ENCODE results near the gene CCDC8.

CCDC8 gene

GRCh38 chr19:46374536-46375475 lies 38.6 kb downstream of the CCDC8 start:
- Histone ChIP-seq H3K36me3 (ENCODE audit: insufficient read depth, low read length) (peaks cover 37% of the 10 kb centered on the region), H3K4me2 (ENCODE audit: low read length) (no peak overlapping the region), H3K9ac (ENCODE audit: low read depth, low read length) (no peak overlapping the region), H3K4me3 (ENCODE audit: low read length) (no peak overlapping the region), H3K27me3 (ENCODE audit: control insufficient read depth, insufficient read depth, low read length) (no peaks in the 10 kb centered on the region), H3K9me3 (replicated peaks; ENCODE audit: low read length) (no peaks in the 10 kb centered on the region), H3K4me1 (ENCODE audit: control insufficient read depth, insufficient read depth, low read length) (peaks cover 47% of the 10 kb centered on the region)

DNA sequence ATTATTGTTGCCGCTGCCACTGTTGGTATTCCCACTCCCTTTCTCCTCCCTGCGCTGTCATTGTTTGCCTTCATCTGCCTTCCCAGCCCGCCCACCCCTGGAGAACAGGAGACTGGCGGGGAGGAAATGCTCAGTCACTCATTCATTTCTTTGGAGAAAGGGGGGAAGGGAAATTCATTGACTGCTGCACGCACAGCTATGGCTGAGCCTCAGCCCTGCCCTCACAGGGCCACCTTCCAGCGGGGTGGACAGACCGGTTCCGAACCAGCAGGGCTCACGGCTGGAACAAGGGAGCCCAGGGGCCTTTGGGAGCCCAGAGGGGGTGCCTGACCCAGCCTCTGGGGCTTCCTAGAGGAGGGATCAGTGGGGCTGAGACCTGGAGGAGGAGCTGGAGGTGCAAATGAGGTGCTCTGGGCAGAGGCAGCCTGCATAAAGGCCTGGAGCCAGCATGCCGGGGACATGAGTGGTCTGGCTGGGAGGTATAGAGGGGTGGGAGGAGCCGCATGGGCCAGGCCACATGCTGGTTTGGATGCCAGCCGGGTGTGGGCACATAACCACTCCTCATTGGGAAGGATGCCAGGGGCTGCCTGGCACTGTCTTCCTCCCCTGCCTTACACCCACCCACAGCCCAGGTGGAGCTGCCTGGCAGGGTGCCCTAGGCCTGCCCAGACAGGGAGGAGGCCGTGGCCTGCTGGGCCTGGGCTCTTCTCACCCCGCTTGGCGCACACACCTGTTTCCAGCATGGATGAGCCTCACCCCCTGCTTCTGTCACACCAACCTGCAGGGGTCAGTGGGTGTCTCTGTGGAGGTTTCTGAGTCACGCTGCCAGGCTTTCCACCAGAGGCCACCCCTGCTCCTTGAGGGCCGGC lies 39.6 kb downstream of the CCDC8 start:
- H3K4me1 ChIP-seq (ENCODE audit: control insufficient read depth, insufficient read depth, low read length): peaks cover 45% of the 10 kb centered on the region
- H3K9ac ChIP-seq (ENCODE audit: low read depth, low read length): peak overlapping the region; percentile 25
- H3K36me3 ChIP-seq (ENCODE audit: insufficient read depth, low read length): peaks cover 29% of the 10 kb centered on the region
- no peaks in the 10 kb centered on the region for H3K9me3 ChIP-seq (replicated peaks; ENCODE audit: low read length)
- no peaks in the 10 kb centered on the region for H3K27me3 ChIP-seq (ENCODE audit: control insufficient read depth, insufficient read depth, low read length)
- no peak overlapping the region for H3K4me3 ChIP-seq (ENCODE audit: low read length)
- H3K4me2 ChIP-seq (ENCODE audit: low read length): peak overlapping the region; percentile 71

DNA sequence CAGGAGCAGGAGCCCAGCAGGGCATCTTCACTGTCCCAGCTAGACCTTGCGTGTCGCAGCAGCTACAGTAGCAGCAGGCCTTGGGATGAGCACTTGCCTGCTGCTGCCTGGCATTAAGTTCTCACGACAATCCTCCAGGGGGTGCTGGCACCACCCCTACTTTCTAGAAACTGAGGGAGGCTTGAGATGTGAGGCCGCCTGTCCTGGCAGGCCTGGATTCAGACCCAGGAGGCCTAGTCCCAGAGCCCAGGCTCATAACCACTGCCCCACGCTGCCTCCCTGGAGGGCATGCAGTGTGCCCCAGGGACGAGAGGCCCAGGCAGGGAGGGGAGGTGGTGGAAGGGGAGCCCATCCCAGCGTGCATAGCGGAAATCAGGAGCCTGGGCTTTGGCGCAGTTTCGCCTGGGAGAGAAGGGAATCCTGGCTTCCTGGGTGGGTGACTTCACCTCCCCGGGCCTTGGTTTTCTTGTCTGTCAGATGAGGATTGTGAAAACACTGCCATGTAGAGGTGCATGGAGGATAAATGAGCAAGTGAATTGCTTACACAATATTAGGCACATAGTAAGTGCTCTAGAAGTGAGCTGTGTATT lies 40.4 kb downstream of the CCDC8 start:
- Histone ChIP-seq H3K9ac (ENCODE audit: low read depth, low read length) (peak overlapping the region; percentile 34), H3K4me3 (ENCODE audit: low read length) (no peak overlapping the region), H3K4me2 (ENCODE audit: low read length) (peak overlapping the region; percentile 49), H3K4me1 (ENCODE audit: control insufficient read depth, insufficient read depth, low read length) (peaks cover 39% of the 10 kb centered on the region), H3K9me3 (replicated peaks; ENCODE audit: low read length) (no peaks in the 10 kb centered on the region), H3K27me3 (ENCODE audit: control insufficient read depth, insufficient read depth, low read length) (no peaks in the 10 kb centered on the region), H3K36me3 (ENCODE audit: insufficient read depth, low read length) (peaks cover 32% of the 10 kb centered on the region)

GRCh38 chr19:46371371-46371901 lies 41.9 kb downstream of the CCDC8 start:
- Histone ChIP-seq H3K4me2 (ENCODE audit: low read length) (no peak overlapping the region), H3K36me3 (ENCODE audit: insufficient read depth, low read length) (peaks cover 36% of the 10 kb centered on the region), H3K9ac (ENCODE audit: low read depth, low read length) (no peak overlapping the region), H3K9me3 (replicated peaks; ENCODE audit: low read length) (no peaks in the 10 kb centered on the region), H3K4me1 (ENCODE audit: control insufficient read depth, insufficient read depth, low read length) (peaks cover 32% of the 10 kb centered on the region), H3K4me3 (ENCODE audit: low read length) (no peak overlapping the region), H3K27me3 (ENCODE audit: control insufficient read depth, insufficient read depth, low read length) (no peaks in the 10 kb centered on the region)

- no peak overlapping the region for H3K9ac ChIP-seq (ENCODE audit: low read depth, low read length)
- H3K4me1 ChIP-seq (ENCODE audit: control insufficient read depth, insufficient read depth, low read length): peaks cover 37% of the 10 kb centered on the region
- peaks cover 37% of the 10 kb centered on the region for H3K36me3 ChIP-seq (ENCODE audit: insufficient read depth, low read length)
- H3K4me2 ChIP-seq (ENCODE audit: low read length): no peak overlapping the region
- H3K4me3 ChIP-seq (ENCODE audit: low read length): no peak overlapping the region
- no peaks in the 10 kb centered on the region for H3K27me3 ChIP-seq (ENCODE audit: control insufficient read depth, insufficient read depth, low read length)
- H3K9me3 ChIP-seq (replicated peaks; ENCODE audit: low read length): no peaks in the 10 kb centered on the region
Measured at GRCh38 chr19:46369817-46370216, 43.5 kb downstream of the CCDC8 start.

GRCh38 chr19:46368116-46368515 lies 45.2 kb downstream of the CCDC8 start:
- peaks cover 23% of the 10 kb centered on the region for H3K4me1 ChIP-seq (ENCODE audit: control insufficient read depth, insufficient read depth, low read length)
- no peaks in the 10 kb centered on the region for H3K9me3 ChIP-seq (replicated peaks; ENCODE audit: low read length)
- no peak overlapping the region for H3K9ac ChIP-seq (ENCODE audit: low read depth, low read length)
- H3K27me3 ChIP-seq (ENCODE audit: control insufficient read depth, insufficient read depth, low read length): no peaks in the 10 kb centered on the region
- H3K4me2 ChIP-seq (ENCODE audit: low read length): no peak overlapping the region
- H3K4me3 ChIP-seq (ENCODE audit: low read length): no peak overlapping the region
- peaks cover 37% of the 10 kb centered on the region for H3K36me3 ChIP-seq (ENCODE audit: insufficient read depth, low read length)

- Histone ChIP-seq H3K27me3 (ENCODE audit: control insufficient read depth, insufficient read depth, low read length) (no peaks in the 10 kb centered on the region), H3K36me3 (ENCODE audit: insufficient read depth, low read length) (peaks cover 33% of the 10 kb centered on the region), H3K9me3 (replicated peaks; ENCODE audit: low read length) (no peaks in the 10 kb centered on the region), H3K9ac (ENCODE audit: low read depth, low read length) (no peak overlapping the region), H3K4me3 (ENCODE audit: low read length) (no peak overlapping the region), H3K4me2 (ENCODE audit: low read length) (no peak overlapping the region), H3K4me1 (ENCODE audit: control insufficient read depth, insufficient read depth, low read length) (peaks cover 16% of the 10 kb centered on the region)
Measured at GRCh38 chr19:46367426-46367825, 45.9 kb downstream of the CCDC8 start.

- peaks cover 32% of the 10 kb centered on the region for H3K36me3 ChIP-seq (ENCODE audit: insufficient read depth, low read length)
Measured at GRCh38 chr19:46366620-46367292, 46.6 kb downstream of the CCDC8 start.

DNA sequence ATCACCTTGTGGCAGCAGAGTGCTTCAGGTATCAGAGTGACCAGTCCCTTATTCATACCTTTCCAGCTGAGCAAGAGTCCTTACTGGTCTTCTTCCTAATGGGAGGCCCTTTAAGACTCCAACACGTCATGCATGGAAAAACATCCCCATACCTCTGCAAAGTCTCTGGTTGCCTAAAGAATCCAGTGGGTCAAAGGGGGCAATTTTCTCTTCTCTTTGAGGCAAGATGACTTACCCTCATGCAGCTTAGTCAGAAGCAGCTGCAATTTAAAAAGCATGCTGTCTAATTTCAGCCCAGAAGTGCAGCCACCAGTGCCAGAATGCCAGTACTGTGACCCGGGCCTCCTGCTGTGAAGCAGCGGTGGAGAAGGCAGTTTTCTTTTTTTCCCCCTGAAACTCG lies 47.8 kb downstream of the CCDC8 start:
- H3K4me2 ChIP-seq (ENCODE audit: low read length): no peak overlapping the region
- peaks cover 5% of the 10 kb centered on the region for H3K4me1 ChIP-seq (ENCODE audit: control insufficient read depth, insufficient read depth, low read length)
- no peak overlapping the region for H3K9ac ChIP-seq (ENCODE audit: low read depth, low read length)
- H3K4me3 ChIP-seq (ENCODE audit: low read length): no peak overlapping the region
- H3K36me3 ChIP-seq (ENCODE audit: insufficient read depth, low read length): peaks cover 33% of the 10 kb centered on the region
- H3K9me3 ChIP-seq (replicated peaks; ENCODE audit: low read length): no peaks in the 10 kb centered on the region
- H3K27me3 ChIP-seq (ENCODE audit: control insufficient read depth, insufficient read depth, low read length): no peaks in the 10 kb centered on the region

More at GRCh38 chr19:46366620-46367292, 46.6 kb downstream of the CCDC8 start:
- Histone ChIP-seq H3K4me2 (ENCODE audit: low read length) (no peak overlapping the region), H3K27me3 (ENCODE audit: control insufficient read depth, insufficient read depth, low read length) (no peaks in the 10 kb centered on the region), H3K4me1 (ENCODE audit: control insufficient read depth, insufficient read depth, low read length) (peaks cover 10% of the 10 kb centered on the region), H3K9me3 (replicated peaks; ENCODE audit: low read length) (no peaks in the 10 kb centered on the region), H3K9ac (ENCODE audit: low read depth, low read length) (no peak overlapping the region), H3K4me3 (ENCODE audit: low read length) (no peak overlapping the region)

- H3K36me3 ChIP-seq (ENCODE audit: insufficient read depth, low read length): peaks cover 29% of the 10 kb centered on the region
- H3K9me3 ChIP-seq (replicated peaks; ENCODE audit: low read length): no peaks in the 10 kb centered on the region
- H3K9ac ChIP-seq (ENCODE audit: low read depth, low read length): no peak overlapping the region
- H3K27me3 ChIP-seq (ENCODE audit: control insufficient read depth, insufficient read depth, low read length): no peaks in the 10 kb centered on the region
- H3K4me1 ChIP-seq (ENCODE audit: control insufficient read depth, insufficient read depth, low read length): peaks cover 5% of the 10 kb centered on the region
- H3K4me3 ChIP-seq (ENCODE audit: low read length): no peak overlapping the region
- H3K4me2 ChIP-seq (ENCODE audit: low read length): no peak overlapping the region
Measured at GRCh38 chr19:46364359-46364758, 49.0 kb downstream of the CCDC8 start.
